Lung (tissue), 12 donors: ENCODE measurements around the gene DNAH10. TPM values are rescaled to one million over a fixed set of nuclear protein-coding genes. Genes with fewer than 3 reads are reported as not detected.

Experiments used
- ATAC-seq: fragments of 200-7000 bp; cut with Tn5 transposase; one replicate; pipeline ENCODE4 v1.9.1; 2020; ENCODE audit warnings: moderate number of reproducible peaks; ENCODE audit not compliant: insufficient read depth, low FRiP score
- DNase-seq, 3 donors: peaks; one replicate each; pipeline ENCODE4 v3.0.0-alpha.2; 2013 to 2017
- H3K27ac ChIP-seq, 2 donors: one replicate each; pipeline ENCODE4 v1.5.1; 2013; ENCODE audit warnings: mild to moderate bottlenecking in 2 of 2, moderate library complexity in 2 of 2, control low read depth in 1 of 2, inconsistent platforms in 1 of 2, low read depth in 1 of 2, low read length in 1 of 2
- H3K27me3 ChIP-seq, 3 donors: one replicate each; pipeline ENCODE4 v1.5.1; 2013; ENCODE audit warnings: low read length in 2 of 3; ENCODE audit not compliant: control insufficient read depth in 3 of 3, insufficient read depth in 3 of 3
- H3K36me3 ChIP-seq, 4 donors: one replicate each; pipeline ENCODE4 v1.5.1; 2013; ENCODE audit warnings: low read length in 4 of 4, mild to moderate bottlenecking in 1 of 4, moderate library complexity in 1 of 4; ENCODE audit not compliant: control insufficient read depth in 4 of 4, insufficient read depth in 4 of 4
- H3K4me1 ChIP-seq, 5 donors: one replicate each; pipeline ENCODE4 v1.5.1; 2013; ENCODE audit warnings: low read length in 5 of 5, mild to moderate bottlenecking in 2 of 5, moderate library complexity in 1 of 5; ENCODE audit not compliant: control insufficient read depth in 5 of 5, insufficient read depth in 5 of 5
- H3K4me3 ChIP-seq: one replicate; pipeline ENCODE4 v1.5.1; 2013; ENCODE audit warnings: mild to moderate bottlenecking, control low read depth, moderate library complexity
- H3K9ac ChIP-seq, 2 donors: one replicate each; pipeline ENCODE4 v1.5.1; 2013; ENCODE audit warnings: low read length in 2 of 2, control low read depth in 1 of 2; ENCODE audit not compliant: insufficient read depth in 1 of 2
- H3K9me3 ChIP-seq, 4 donors: one replicate each; pipeline ENCODE4 v1.5.1; 2013; ENCODE audit warnings: low read length in 3 of 4, mild to moderate bottlenecking in 1 of 4, moderate library complexity in 1 of 4; ENCODE audit not compliant: control insufficient read depth in 4 of 4, insufficient read depth in 3 of 4
- WGBS, 2 donors: extraction: QIAGEN DNeasy Blood & Tissue Kit; methylation state at CpG; one replicate each; pipeline ENCODE4 v1.1.7; 2013; 5-methylcytosine and 5-hydroxymethylcytosine counted together
- polyA plus RNA-seq, 2 donors: library from polyadenylated mRNA; stranded (reverse); fragments of 200-250 nt; gene quantifications; one replicate each; pipeline ENCODE4 v1.2.1, GENCODE V29; 2013
- total RNA-seq, 2 donors: library from RNA; depleted of rRNA in 1 of 2; stranded (reverse); fragments of >200 nt in 1 of 2; gene quantifications; one replicate each; pipeline ENCODE4 v1.2.1, GENCODE V29; 2014 to 2021
- TF ChIP-seq, protein P1 (sequence below): IDR thresholded peaks from 2 replicates; pipeline ENCODE4 v1.5.1; 2012; ENCODE audit warnings: mild to moderate bottlenecking; ENCODE audit errors: control extremely low read depth, extremely low read depth
- donor health status: control.
- donor health status: control.
- donor health status: Bipolar disorder and iron deficiency.
- donor health status: healthy.
- donor health status: DM: yes; HTN: yes; CAD: no.

The DNAH10 gene
- total and polyA plus RNA-seq, 4 donors = 2.0 to 21.7 (median 9.1) TPM

DNA sequence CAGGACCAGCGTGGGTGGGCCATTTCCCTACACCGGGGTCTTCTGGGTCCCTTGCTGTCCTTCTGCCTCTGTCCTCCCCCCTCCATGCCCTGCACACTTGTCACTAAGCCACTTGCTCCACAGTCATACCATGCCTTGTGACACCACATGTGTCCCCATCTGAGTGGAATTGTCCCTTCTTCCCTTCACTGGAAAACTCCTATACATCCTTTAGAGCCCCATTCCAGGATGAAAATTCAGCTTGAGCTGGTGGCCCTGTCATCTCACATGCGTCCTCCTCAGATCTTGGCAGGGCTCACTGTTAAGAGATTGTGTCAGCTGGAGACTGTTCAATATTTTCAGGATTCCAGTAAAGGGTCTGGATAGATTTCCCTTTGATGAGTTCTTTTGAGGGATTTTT is 87.4 kb downstream of the DNAH10 start:
- Histone ChIP-seq H3K36me3 (no peaks in the 10 kb centered on the region), H3K4me3 (no peak overlapping the region), H3K27me3 (peaks cover 0 to 3% (median 0%) of the 10 kb centered on the region in 3 donors), H3K27ac (no peak overlapping the region), H3K4me1 (no peaks in the 10 kb centered on the region), H3K9me3 (peaks cover 0 to 4% (median 0%) of the 10 kb centered on the region in 4 donors), H3K9ac (no peak overlapping the region)
- ATAC-seq (no peak), DNase-seq (no peak)
- TF ChIP-seq, protein P1, sequence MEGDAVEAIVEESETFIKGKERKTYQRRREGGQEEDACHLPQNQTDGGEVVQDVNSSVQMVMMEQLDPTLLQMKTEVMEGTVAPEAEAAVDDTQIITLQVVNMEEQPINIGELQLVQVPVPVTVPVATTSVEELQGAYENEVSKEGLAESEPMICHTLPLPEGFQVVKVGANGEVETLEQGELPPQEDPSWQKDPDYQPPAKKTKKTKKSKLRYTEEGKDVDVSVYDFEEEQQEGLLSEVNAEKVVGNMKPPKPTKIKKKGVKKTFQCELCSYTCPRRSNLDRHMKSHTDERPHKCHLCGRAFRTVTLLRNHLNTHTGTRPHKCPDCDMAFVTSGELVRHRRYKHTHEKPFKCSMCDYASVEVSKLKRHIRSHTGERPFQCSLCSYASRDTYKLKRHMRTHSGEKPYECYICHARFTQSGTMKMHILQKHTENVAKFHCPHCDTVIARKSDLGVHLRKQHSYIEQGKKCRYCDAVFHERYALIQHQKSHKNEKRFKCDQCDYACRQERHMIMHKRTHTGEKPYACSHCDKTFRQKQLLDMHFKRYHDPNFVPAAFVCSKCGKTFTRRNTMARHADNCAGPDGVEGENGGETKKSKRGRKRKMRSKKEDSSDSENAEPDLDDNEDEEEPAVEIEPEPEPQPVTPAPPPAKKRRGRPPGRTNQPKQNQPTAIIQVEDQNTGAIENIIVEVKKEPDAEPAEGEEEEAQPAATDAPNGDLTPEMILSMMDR = no peak
- 83 to 87% methylated on average over 3 of the region's 3 CpGs for WGBS, 2 donors

DNA sequence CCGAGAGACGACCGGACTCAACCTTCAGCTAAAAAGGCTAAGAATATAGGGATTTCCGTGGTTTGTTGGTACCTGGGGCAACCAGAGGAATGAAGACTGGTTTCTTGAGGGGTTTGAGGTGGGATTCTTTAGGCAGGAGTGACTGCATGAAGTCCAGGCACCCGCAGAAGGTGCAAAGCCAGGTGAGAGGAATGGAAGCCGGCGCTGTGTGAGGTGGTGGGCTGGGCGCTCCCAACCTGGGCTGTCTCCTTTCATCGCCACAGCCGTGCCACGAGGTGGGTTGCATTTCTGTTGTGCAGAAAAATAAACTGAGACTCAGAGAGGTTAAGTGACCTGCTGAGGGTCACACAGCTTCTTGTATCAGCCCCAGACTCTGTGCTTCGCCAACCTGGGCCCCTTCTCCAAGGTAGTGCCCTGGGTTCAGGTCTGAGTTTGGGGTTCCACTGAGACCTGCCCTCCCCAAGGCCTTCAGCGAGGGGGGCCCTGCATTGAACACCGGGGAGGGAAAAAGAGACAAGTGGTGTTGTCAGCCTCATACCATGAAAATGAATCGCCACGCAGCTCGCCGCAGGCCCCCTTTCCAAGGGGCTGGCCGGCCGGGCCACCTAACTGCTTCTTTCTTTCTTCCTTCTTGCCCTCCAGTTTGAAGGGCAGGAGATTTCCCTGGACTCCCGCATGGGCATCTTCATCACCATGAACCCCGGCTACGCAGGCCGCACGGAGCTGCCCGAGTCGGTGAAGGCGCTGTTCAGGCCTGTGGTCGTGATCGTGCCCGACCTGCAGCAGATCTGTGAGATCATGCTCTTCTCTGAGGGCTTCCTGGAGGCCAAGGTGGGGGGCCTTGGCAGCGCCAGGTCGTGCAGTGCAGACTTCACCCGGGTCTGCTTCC is 88.4 kb downstream of the DNAH10 start:
- TF ChIP-seq, protein P1 = no peak

DNA sequence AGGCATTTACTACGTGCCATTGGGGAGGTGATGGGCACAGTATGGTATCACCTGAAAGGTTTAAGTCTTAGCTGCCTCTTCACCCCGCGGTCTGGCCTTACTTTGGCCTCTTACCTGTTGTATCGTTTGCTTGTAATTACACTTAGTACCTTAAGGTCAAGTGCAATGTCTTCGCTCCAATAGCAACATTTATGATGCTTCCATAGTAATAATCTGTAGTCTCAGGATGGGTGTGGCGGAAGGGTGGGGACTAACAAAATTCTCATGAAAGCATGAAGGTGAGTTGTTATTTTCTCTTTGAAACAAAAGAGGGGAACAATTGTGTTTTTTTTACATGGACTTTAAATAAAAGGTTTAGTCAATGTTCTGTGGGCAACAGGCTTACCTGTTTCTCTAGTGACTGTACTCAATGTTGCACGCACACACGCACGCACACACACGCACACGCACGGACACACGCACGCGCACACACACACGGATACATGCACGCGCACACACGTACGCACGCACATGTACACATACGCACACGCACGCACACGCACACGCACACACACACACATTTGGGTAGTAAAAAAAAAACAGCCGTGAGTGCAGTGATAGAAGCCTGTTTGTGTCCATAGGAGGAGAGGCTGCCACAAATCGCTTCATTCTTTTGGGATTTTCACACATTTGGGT is 91.4 kb downstream of the DNAH10 start:
- Histone ChIP-seq H3K4me1 (no peaks in the 10 kb centered on the region), H3K9ac (no peak overlapping the region), H3K9me3 (no peaks in the 10 kb centered on the region), H3K36me3 (no peaks in the 10 kb centered on the region), H3K27ac (no peak overlapping the region), H3K27me3 (peaks cover 0 to 3% (median 0%) of the 10 kb centered on the region in 3 donors), H3K4me3 (no peak overlapping the region)
- ATAC-seq (no peak), DNase-seq (no peak)
- TF ChIP-seq, protein P1 = no peak
- WGBS, 2 donors = 88 to 90% methylated on average over 28 of the region's 28 CpGs

More for the DNA sequence above, 88.4 kb downstream of the DNAH10 start:
- DNase-seq (no peak), ATAC-seq (no peak)
- peaks cover 0 to 3% (median 0%) of the 10 kb centered on the region in 4 donors for H3K9me3 ChIP-seq
- no peaks in the 10 kb centered on the region for H3K4me1 ChIP-seq
- H3K27ac ChIP-seq = no peak overlapping the region
- H3K36me3 ChIP-seq = no peaks in the 10 kb centered on the region
- H3K27me3 ChIP-seq = peaks cover 0 to 3% (median 0%) of the 10 kb centered on the region in 3 donors
- 92 to 96% methylated on average over 34 of the region's 34 CpGs for WGBS, 2 donors
- H3K9ac ChIP-seq = no peak overlapping the region
- no peak overlapping the region for H3K4me3 ChIP-seq
